B cell (primary cell): ENCODE results near the gene ARID3B. TPM values are rescaled to one million over a fixed set of nuclear protein-coding genes. Genes with fewer than 3 reads are reported as not detected.

Source experiments
- ATAC-seq: fragments of 200-7000 bp; cut with Tn5 transposase; one replicate; pipeline ENCODE4 v1.10.0; 2021; ENCODE audit warnings: low read depth, mild to moderate bottlenecking, moderate number of reproducible peaks, moderate library complexity
- CTCF ChIA-PET: fragments of 350-600 bp; sonication (Branson Sonifier 250); formaldehyde crosslinking; loops from one replicate; lab custom pipeline; 2021; ENCODE audit warnings: antibody characterized with exemption, inconsistent platforms; lab: Charles Lee
- POLR2A ChIA-PET: fragments of 350-600 bp; sonication (Branson Sonifier 250); formaldehyde crosslinking; loops from one replicate; lab custom pipeline; 2021; ENCODE audit warnings: antibody characterized with exemption; lab: Charles Lee
- DNase-seq: peaks from one replicate; pipeline ENCODE4 v3.0.0; 2013
- H2AFZ ChIP-seq: 2 replicates; pipeline ENCODE4 v1.6.1; 2012; ENCODE audit warnings: mild to moderate bottlenecking, low read depth, low read length; ENCODE audit not compliant: insufficient read depth, poor library complexity, severe bottlenecking
- H3K27ac ChIP-seq, 2 donors: 1 replicate in 1 of 2; 2 replicates in 1 of 2; pipeline ENCODE4 v1.5.1; 2012 to 2013; ENCODE audit warnings: low read length in 2 of 2, mild to moderate bottlenecking in 2 of 2, moderate library complexity in 1 of 2
- H3K27me3 ChIP-seq, 4 experiments: fragments of 200-600 bp in 1 of 4; sonication (generic) in 1 of 4; replicated peaks in 1 of 4; 1 replicate in 2 of 4; 2 replicates in 2 of 4; pipeline versions ENCODE4 v1.6.1 to v1.7.0; 2013 to 2016; ENCODE audit warnings: low read length in 3 of 4, mild to moderate bottlenecking in 2 of 4, mixed read lengths in 1 of 4, moderate library complexity in 1 of 4; ENCODE audit not compliant: insufficient read depth in 4 of 4, control insufficient read depth in 3 of 4; ENCODE audit errors: control extremely low read depth in 1 of 4
- H3K36me3 ChIP-seq, 2 experiments: replicated peaks in 1 of 2; 1 replicate in 1 of 2; 2 replicates in 1 of 2; pipeline versions ENCODE4 v1.6.1 to v1.7.1; 2013; ENCODE audit warnings: low read length in 1 of 2; ENCODE audit not compliant: insufficient read depth in 2 of 2, control insufficient read depth in 1 of 2; ENCODE audit errors: control extremely low read depth in 1 of 2, extremely low read depth in 1 of 2
- H3K4me1 ChIP-seq, 2 donors: fragments of 200-600 bp in 1 of 2; sonication (generic) in 1 of 2; 1 replicate in 1 of 2; 2 replicates in 1 of 2; pipeline versions ENCODE4 v1.5.1 to v1.6.1; 2013 to 2017; ENCODE audit warnings: low read length in 2 of 2; ENCODE audit not compliant: control insufficient read depth in 2 of 2, insufficient read depth in 2 of 2
- H3K4me2 ChIP-seq: replicated peaks from 2 replicates; pipeline ENCODE3; 2012; ENCODE audit warnings: mild to moderate bottlenecking, low read depth, low read length; ENCODE audit not compliant: poor library complexity, severe bottlenecking
- H3K4me3 ChIP-seq, 5 experiments: fragments of 200-600 bp in 1 of 5; sonication (generic) in 1 of 5; 1 replicate in 3 of 5; 2 replicates in 2 of 5; pipeline versions ENCODE4 v1.5.1 to v1.7.0; 2011 to 2016; ENCODE audit warnings: low read length in 4 of 5, mild to moderate bottlenecking in 4 of 5, low read depth in 2 of 5, control low read depth in 1 of 5, moderate library complexity in 1 of 5; ENCODE audit not compliant: insufficient read depth in 1 of 5; ENCODE audit errors: control extremely low read depth in 1 of 5, extremely low read depth in 1 of 5
- H3K79me2 ChIP-seq: fragments of 200-600 bp; sonication (generic); one replicate; pipeline ENCODE4 v1.6.0; 2016; ENCODE audit warnings: low read length; ENCODE audit not compliant: control insufficient read depth, insufficient read depth
- H3K9ac ChIP-seq: fragments of 200-600 bp; sonication (generic); 2 replicates; pipeline ENCODE4 v1.6.1; 2017; ENCODE audit warnings: mild to moderate bottlenecking, low read length, moderate library complexity
- H3K9me3 ChIP-seq, 3 donors: one replicate each; pipeline versions ENCODE4 v1.6.1 to v1.7.1; 2013; ENCODE audit warnings: low read length in 2 of 3; ENCODE audit not compliant: control insufficient read depth in 2 of 3, insufficient read depth in 1 of 3; ENCODE audit errors: control extremely low read depth in 1 of 3
- H4K20me1 ChIP-seq: 2 replicates; pipeline ENCODE4 v1.6.0; 2012; ENCODE audit warnings: mild to moderate bottlenecking, low read length; ENCODE audit not compliant: insufficient read depth, control insufficient read depth, poor library complexity, severe bottlenecking
- H3K27ac Mint-ChIP-seq: one replicate; pipeline ENCODE4 v1.8.0; 2021; ENCODE audit warnings: mixed read lengths
- H3K27me3 Mint-ChIP-seq: one replicate; pipeline ENCODE4 v1.8.0; 2021; ENCODE audit warnings: mixed read lengths
- H3K4me1 Mint-ChIP-seq: one replicate; pipeline ENCODE4 v1.8.0; 2021; ENCODE audit warnings: mixed read lengths
- H3K4me3 Mint-ChIP-seq: one replicate; pipeline ENCODE4 v1.8.0; 2021; ENCODE audit warnings: mixed read lengths
- H3K9me3 Mint-ChIP-seq: one replicate; pipeline ENCODE4 v1.8.0; 2022; ENCODE audit warnings: mixed read lengths; ENCODE audit not compliant: insufficient read depth
- EZH2 ChIP-seq: IDR thresholded peaks from 2 replicates; pipeline ENCODE4 v1.6.1; 2012; ENCODE audit warnings: borderline replicate concordance, low read depth, mild to moderate bottlenecking, moderate library complexity, low read length; ENCODE audit not compliant: insufficient read depth, poor library complexity, severe bottlenecking
- WGBS: methylation state at CpG from one replicate; pipeline ENCODE4 v1.1.5; 2013; ENCODE audit warnings: missing lambda C conversion rate; ENCODE audit not compliant: insufficient coverage; 5-methylcytosine and 5-hydroxymethylcytosine counted together
- intact Hi-C: fragments of 100-400 bp; cut with micrococcal nuclease; formaldehyde crosslinking; loops from one replicate; pipeline ENCODE4 v1.10.0; 2022
- polyA plus RNA-seq: library from polyadenylated mRNA; depleted of rRNA; stranded (reverse); fragments of >200 nt; gene quantifications from 2 replicates; pipeline ENCODE4 v1.2.3, GENCODE V29; 2012
- total RNA-seq, 2 donors: library from RNA; stranded (reverse); fragments of 120-200 nt in 1 of 2; gene quantifications; 1 replicate in 1 of 2; 2 replicates in 1 of 2; pipeline versions ENCODE4 v1.2.3 to v1.2.4, GENCODE V29; 2013 to 2022
- TF ChIP-seq, protein P1 (sequence below): fragments of 200-600 bp; IDR thresholded peaks from one replicate; pipeline ENCODE4 v1.8.0; 2022; ENCODE audit warnings: antibody characterized with exemption, mild to moderate bottlenecking

ARID3B gene
- total and polyA plus RNA-seq, 2 donors (not counting 1 experiment from before 2014, with no cell fraction given): 23.0 to 31.0 TPM

- Histone ChIP-seq H3K9ac (no peak overlapping the region), H3K36me3 (peaks cover 1 to 51% of the 10 kb centered on the region in 2 experiments), H3K27ac (no peak overlapping the region), H3K4me2 (no peak overlapping the region), H2AFZ (no peak overlapping the region), H3K4me3 (no peak overlapping the region), H3K9me3 (no peaks in the 10 kb centered on the region), H4K20me1 (peaks cover 58% of the 10 kb centered on the region), H3K4me1 (peaks cover 13 to 17% of the 10 kb centered on the region in 2 donors), H3K27me3 (no peaks in the 10 kb centered on the region), H3K79me2 (peaks cover 68% of the 10 kb centered on the region)
- Mint-ChIP-seq H3K4me1 (peaks cover 38% of the 10 kb centered on the region), H3K4me3 (no peak overlapping the region), H3K27me3 (no peaks in the 10 kb centered on the region), H3K27ac (no peak overlapping the region), H3K9me3 (no peaks in the 10 kb centered on the region)
- CTCF ChIA-PET: interaction anchor here (1.0 kb wide), 1 partner anchor 9 kb away, joined by 3 read pairs; the partner anchor contains the start of gene ARID3B
- ATAC-seq (no peak), DNase-seq (no peak)
- WGBS: 100% methylated on average over 3 of the region's 5 CpGs
- POLR2A ChIA-PET: no interaction called here
- intact Hi-C loops: no loop called here
- no peak for TF ChIP-seq EZH2
- TF ChIP-seq, protein P1, sequence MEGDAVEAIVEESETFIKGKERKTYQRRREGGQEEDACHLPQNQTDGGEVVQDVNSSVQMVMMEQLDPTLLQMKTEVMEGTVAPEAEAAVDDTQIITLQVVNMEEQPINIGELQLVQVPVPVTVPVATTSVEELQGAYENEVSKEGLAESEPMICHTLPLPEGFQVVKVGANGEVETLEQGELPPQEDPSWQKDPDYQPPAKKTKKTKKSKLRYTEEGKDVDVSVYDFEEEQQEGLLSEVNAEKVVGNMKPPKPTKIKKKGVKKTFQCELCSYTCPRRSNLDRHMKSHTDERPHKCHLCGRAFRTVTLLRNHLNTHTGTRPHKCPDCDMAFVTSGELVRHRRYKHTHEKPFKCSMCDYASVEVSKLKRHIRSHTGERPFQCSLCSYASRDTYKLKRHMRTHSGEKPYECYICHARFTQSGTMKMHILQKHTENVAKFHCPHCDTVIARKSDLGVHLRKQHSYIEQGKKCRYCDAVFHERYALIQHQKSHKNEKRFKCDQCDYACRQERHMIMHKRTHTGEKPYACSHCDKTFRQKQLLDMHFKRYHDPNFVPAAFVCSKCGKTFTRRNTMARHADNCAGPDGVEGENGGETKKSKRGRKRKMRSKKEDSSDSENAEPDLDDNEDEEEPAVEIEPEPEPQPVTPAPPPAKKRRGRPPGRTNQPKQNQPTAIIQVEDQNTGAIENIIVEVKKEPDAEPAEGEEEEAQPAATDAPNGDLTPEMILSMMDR: no peak
These were observed 8.8 kb downstream of the ARID3B start for GRCh38 chr15:74549816-74550215.

- Mint-ChIP-seq H3K4me1 (peaks cover 22% of the 10 kb centered on the region), H3K4me3 (no peak overlapping the region), H3K27ac (no peak overlapping the region), H3K9me3 (no peaks in the 10 kb centered on the region), H3K27me3 (no peaks in the 10 kb centered on the region)
- TF ChIP-seq, protein P1: no peak
- no peak for TF ChIP-seq EZH2
- H3K4me2 ChIP-seq: no peak overlapping the region
- no peaks in the 10 kb centered on the region for H3K27me3 ChIP-seq
- ATAC-seq: no peak
- H3K36me3 ChIP-seq: peaks cover 1 to 40% of the 10 kb centered on the region in 2 experiments
- peaks cover 58% of the 10 kb centered on the region for H4K20me1 ChIP-seq
- ChIA-PET CTCF (interaction anchor here (1.4 kb wide), 1 partner anchor 10 kb away, joined by 3 read pairs; no protein-coding TSS in a partner anchor), POLR2A (no interaction called here)
- H3K27ac ChIP-seq: no peak overlapping the region
- H3K9ac ChIP-seq: no peak overlapping the region
- H2AFZ ChIP-seq: no peak overlapping the region
- 100% methylated on average over 2 of the region's 3 CpGs for WGBS
- intact Hi-C loops: no loop called here
- H3K9me3 ChIP-seq: no peaks in the 10 kb centered on the region
- peaks cover under 1 to 4% of the 10 kb centered on the region in 2 donors for H3K4me1 ChIP-seq
- H3K79me2 ChIP-seq: peaks cover 73% of the 10 kb centered on the region
- H3K4me3 ChIP-seq: no peak overlapping the region
- DNase-seq: no peak
These were observed 10.7 kb downstream of the ARID3B start for GRCh38 chr15:74551714-74552113.
